ENCODE data around the gene PCSK1N.

PCSK1N gene

DNA sequence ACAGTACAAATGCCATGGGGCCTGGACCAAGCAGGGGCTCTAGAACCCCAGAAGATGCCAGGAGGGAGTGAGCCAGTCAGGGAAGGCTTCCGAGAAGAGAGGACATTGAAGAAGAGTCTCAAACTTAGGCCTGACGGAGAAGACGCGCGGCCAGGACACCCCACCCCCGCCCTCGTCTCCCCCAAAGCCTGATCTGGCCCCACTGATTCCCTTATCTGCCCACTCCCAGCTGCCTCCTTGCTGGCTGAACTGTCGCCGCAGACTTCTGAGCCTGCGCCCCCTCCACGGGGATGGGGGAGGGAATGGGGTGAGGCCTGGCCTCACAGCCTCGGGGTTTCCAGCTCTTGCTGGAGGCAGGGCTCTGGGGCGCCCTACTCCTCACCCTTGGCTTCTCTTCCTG, 52.6 kb downstream of the PCSK1N start:
- Histone ChIP-seq H3K27me3 (ENCODE audit: insufficient read depth, poor library complexity, severe bottlenecking) (no peaks in the 10 kb centered on the region), H3K27ac (ENCODE audit: poor library complexity, severe bottlenecking) (no peak overlapping the region), H3K4me1 (ENCODE audit: insufficient read depth, poor library complexity, severe bottlenecking) (no peaks in the 10 kb centered on the region), H3K9me3 (ENCODE audit: severe bottlenecking) (no peaks in the 10 kb centered on the region), H3K4me3 (ENCODE audit: severe bottlenecking) (no peak overlapping the region), H3K36me3 (ENCODE audit: low read depth) (no peaks in the 10 kb centered on the region)
- no peak for TF ChIP-seq CTCF (IDR thresholded peaks at IDR 0.05; ENCODE audit: poor library complexity, severe bottlenecking)
- no peak for ATAC-seq (ENCODE audit: low read depth)
- no peak for DNase-seq (ENCODE audit: low spot score)

DNA sequence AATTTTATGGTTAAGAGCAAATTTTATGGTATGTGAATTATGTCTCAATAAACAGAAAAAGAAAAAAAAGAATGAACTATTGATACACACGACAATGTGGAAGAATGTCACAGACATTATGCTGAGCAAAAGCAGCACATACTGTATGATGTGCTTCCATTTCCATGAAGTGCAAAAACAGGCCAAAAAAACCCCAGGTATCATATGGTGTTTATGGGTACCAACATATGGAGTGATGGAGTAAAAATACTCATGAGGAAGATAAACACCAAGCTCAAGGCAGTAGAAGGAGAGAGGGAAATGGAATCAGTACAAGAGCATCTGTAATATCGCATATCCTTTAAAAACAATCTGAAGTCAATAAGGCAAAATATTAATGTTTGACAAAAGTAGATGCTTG, 53.2 kb downstream of the PCSK1N start:
- Histone ChIP-seq H3K27ac (ENCODE audit: poor library complexity, severe bottlenecking) (no peak overlapping the region), H3K27me3 (ENCODE audit: insufficient read depth, poor library complexity, severe bottlenecking) (no peaks in the 10 kb centered on the region), H3K4me3 (ENCODE audit: severe bottlenecking) (no peak overlapping the region), H3K9me3 (ENCODE audit: severe bottlenecking) (no peaks in the 10 kb centered on the region), H3K4me1 (ENCODE audit: insufficient read depth, poor library complexity, severe bottlenecking) (no peaks in the 10 kb centered on the region), H3K36me3 (ENCODE audit: low read depth) (no peaks in the 10 kb centered on the region)
- TF ChIP-seq CTCF (IDR thresholded peaks at IDR 0.05; ENCODE audit: poor library complexity, severe bottlenecking) = no peak
- no peak for ATAC-seq (ENCODE audit: low read depth)
- DNase-seq (ENCODE audit: low spot score) = no peak

DNA sequence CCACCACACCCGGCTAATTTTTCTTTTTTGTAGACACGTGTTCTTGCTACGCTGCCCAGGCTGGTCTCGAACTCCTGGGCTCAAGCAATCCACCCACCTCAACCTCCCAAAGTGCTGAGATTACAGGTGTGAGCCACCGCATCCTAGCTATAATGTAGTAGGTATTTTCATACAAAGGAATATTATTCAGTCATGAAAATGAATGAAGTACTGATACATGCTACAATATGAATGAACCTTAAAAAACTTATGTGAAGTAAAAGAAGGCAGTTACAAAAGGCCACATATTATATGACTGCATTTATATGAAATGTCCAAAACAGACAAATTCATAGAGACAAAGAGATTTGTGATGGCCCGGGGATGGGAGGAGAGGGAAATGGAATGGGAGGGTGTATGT, 53.7 kb downstream of the PCSK1N start:
- Histone ChIP-seq H3K27me3 (ENCODE audit: insufficient read depth, poor library complexity, severe bottlenecking) (no peaks in the 10 kb centered on the region), H3K4me3 (ENCODE audit: severe bottlenecking) (no peak overlapping the region), H3K36me3 (ENCODE audit: low read depth) (no peaks in the 10 kb centered on the region), H3K9me3 (ENCODE audit: severe bottlenecking) (no peaks in the 10 kb centered on the region), H3K27ac (ENCODE audit: poor library complexity, severe bottlenecking) (no peak overlapping the region), H3K4me1 (ENCODE audit: insufficient read depth, poor library complexity, severe bottlenecking) (no peaks in the 10 kb centered on the region)
- TF ChIP-seq CTCF (IDR thresholded peaks at IDR 0.05; ENCODE audit: poor library complexity, severe bottlenecking) = no peak
- ATAC-seq (ENCODE audit: low read depth) (no peak), DNase-seq (ENCODE audit: low spot score) (no peak)

All from RWPE2 (cell line).